Effector CD8-positive, alpha-beta T cell (primary cell): Measurements from ENCODE around the gene CTDSPL.

ENCODE experiments used
- DNase-seq: peaks from one replicate; lab custom pipeline; 2025; lab: John Stamatoyannopoulos, UW

Gene CTDSPL

GRCh38 chr3:37913522-37913921 is 51.8 kb downstream of the CTDSPL start:
- no peak for DNase-seq

- DNase-seq, result no peak
These were observed 55.0 kb downstream of the CTDSPL start for GRCh38 chr3:37916685-37917084.

- DNase-seq, result no peak
These were observed 56.9 kb downstream of the CTDSPL start for GRCh38 chr3:37918627-37919026.

- no peak for DNase-seq
These were observed 58.5 kb downstream of the CTDSPL start for GRCh38 chr3:37920156-37920699.

GRCh38 chr3:37921025-37921424 is 59.3 kb downstream of the CTDSPL start:
- no peak for DNase-seq

GRCh38 chr3:37922721-37923568 is 61.3 kb downstream of the CTDSPL start:
- DNase-seq, result no peak

- DNase-seq, result no peak
These were observed 61.9 kb downstream of the CTDSPL start for GRCh38 chr3:37923569-37924040.

- no peak for DNase-seq
These were observed 62.8 kb downstream of the CTDSPL start for GRCh38 chr3:37924453-37924852.

- DNase-seq, result no peak
These were observed 63.5 kb downstream of the CTDSPL start for GRCh38 chr3:37925157-37925556.

- DNase-seq, result no peak
These were observed 64.9 kb downstream of the CTDSPL start for GRCh38 chr3:37926611-37927010.

- no peak for DNase-seq
These were observed 68.8 kb downstream of the CTDSPL start for GRCh38 chr3:37930495-37930894.

GRCh38 chr3:37932505-37932904 is 70.8 kb downstream of the CTDSPL start:
- DNase-seq, result no peak

- no peak for DNase-seq
These were observed 73.1 kb downstream of the CTDSPL start for GRCh38 chr3:37934631-37935289.

GRCh38 chr3:37935290-37935668 is 73.6 kb downstream of the CTDSPL start:
- DNase-seq, result no peak

- DNase-seq, result no peak
These were observed 74.3 kb downstream of the CTDSPL start for GRCh38 chr3:37935756-37936666.

- DNase-seq, result no peak
These were observed 75.5 kb downstream of the CTDSPL start for GRCh38 chr3:37937156-37937555.

- no peak for DNase-seq
These were observed 76.3 kb downstream of the CTDSPL start for GRCh38 chr3:37938011-37938410.

GRCh38 chr3:37940242-37940908 is 78.7 kb downstream of the CTDSPL start:
- no peak for DNase-seq

GRCh38 chr3:37941608-37942508 is 80.2 kb downstream of the CTDSPL start:
- no peak for DNase-seq

GRCh38 chr3:37942646-37943045 is 81.0 kb downstream of the CTDSPL start:
- DNase-seq, result no peak
